Stimulated activated CD8-positive, alpha-beta memory T cell treated with anti-CD3 and anti-CD28 coated beads, Interleukin-2, amount 100 ng/mL, for 48 hours (primary cell): ENCODE measurements around the gene PCDHB8.
"Not testable (repeated sequence)": the region's sequence is repeated elsewhere in the genome, so short reads cannot be mapped to it uniquely, and the experiment has no call there.

ENCODE experiments used
- DNase-seq, 2 donors: peaks; one replicate each; pipeline ENCODE4 v3.0.0-alpha.2; 2020; ENCODE audit warnings: low read depth in 2 of 2

The PCDHB8 gene

DNA sequence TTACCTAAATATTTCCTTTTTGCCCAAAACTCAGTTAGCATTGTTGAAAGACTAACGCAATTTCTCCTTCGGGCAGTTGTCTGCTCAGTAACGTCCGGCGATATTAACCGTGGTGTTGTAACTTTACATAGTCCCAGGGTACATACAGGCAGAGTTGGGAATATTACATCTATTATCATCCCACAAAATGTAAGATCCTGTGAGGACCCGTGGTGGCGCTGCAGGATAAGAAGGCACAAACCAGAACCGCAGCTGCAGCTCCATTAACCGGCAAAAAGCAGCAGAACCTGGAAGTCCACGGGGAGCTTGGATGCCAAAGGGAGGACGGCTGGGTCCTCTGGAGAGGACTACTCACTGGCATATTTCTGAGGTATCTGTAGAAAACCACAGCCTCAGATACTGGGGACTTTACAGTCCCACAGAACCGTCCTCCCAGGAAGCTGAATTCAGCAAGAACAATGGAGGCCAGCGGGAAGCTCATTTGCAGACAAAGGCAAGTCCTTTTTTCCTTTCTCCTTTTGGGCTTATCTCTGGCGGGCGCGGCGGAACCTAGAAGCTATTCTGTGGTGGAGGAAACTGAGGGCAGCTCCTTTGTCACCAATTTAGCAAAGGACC, at the start of gene PCDHB8:
PCDHB8 (plus strand) TSS at position 214 of the 615 bp plus-strand sequence; CDS start at position 459, 245 bp downstream.
- DNase-seq: not testable (repeated sequence)

DNA sequence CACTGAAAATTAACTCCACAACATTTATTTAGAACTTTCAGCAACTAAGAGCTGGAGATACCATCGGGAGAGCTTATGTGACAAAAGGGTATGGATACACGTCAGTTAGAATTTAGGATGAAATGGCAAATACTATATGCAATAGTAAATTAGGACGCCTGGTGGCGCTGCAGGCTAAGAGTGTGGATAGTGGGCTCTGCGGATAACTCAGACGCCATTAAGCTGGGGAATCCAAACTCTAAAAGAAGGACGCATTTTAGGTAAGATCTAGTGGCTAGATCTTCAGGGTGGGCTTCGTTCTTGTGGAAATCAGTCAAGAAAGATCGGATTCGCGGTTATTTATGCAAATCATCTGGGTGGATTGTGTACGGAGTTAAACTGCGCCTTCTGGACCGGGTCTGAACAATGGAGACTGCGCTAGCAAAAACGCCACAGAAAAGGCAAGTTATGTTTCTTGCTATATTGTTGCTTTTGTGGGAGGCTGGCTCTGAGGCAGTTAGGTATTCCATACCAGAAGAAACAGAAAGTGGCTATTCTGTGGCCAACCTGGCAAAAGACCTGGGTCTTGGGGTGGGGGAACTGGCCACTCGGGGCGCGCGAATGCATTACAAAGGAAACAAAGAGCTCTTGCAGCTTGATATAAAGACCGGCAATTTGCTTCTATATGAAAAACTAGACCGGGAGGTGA, 42.4 kb upstream of the PCDHB8 start, which contains the start of gene PCDHB5:
PCDHB5 (plus strand) TSS at position 177 of the 688 bp plus-strand sequence; CDS start at position 406, 229 bp downstream.
- no peak for DNase-seq

DNA sequence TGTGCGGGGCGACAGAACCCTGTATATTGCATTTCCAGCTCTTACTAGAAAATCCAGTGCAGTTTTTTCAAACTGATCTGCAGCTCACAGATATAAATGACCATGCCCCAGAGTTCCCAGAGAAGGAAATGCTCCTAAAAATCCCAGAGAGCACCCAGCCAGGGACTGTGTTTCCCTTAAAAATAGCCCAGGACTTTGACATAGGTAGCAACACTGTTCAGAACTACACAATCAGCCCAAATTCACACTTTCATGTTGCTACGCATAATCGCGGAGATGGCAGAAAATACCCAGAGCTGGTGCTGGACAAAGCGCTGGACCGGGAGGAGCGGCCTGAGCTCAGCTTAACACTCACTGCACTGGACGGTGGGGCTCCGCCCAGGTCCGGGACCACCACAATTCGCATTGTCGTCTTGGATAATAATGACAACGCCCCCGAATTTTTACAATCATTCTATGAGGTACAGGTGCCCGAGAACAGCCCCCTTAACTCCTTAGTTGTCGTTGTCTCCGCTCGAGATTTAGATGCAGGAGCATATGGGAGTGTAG, 41.8 kb upstream of the PCDHB8 start:
- DNase-seq: no peak

DNA sequence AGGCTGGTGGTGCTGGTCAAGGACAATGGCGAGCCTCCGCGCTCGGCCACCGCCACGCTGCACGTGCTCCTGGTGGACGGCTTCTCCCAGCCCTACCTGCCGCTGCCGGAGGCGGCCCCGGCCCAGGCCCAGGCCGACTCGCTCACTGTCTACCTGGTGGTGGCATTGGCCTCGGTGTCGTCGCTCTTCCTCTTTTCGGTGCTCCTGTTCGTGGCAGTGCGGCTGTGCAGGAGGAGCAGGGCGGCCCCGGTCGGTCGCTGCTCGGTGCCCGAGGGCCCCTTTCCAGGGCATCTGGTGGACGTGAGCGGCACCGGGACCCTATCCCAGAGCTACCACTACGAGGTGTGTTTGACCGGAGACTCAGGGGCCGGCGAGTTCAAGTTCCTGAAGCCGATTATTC, 40.2 kb upstream of the PCDHB8 start:
- DNase-seq: not testable (repeated sequence)

DNA sequence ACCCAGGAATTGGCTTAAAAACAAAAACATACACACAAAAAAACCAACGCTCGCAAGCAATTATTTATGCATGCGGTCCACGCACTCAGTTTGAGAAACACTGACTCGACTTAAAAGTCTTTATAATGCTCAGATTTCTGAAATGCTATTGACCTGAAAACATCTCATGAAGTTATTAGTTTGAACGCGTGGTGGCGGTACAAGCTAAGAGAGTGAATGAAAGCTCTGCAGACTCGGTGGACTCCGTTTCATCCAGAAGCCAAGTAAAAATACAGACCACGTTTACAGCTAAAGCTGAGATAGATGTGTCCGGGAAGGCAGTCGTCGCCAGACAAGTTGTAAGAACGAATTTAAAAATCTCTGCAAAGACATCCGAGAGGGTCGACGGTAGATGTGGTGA, 27.8 kb upstream of the PCDHB8 start, which contains the start of gene PCDHB6:
PCDHB6 (plus strand) TSS at position 246 of the 400 bp plus-strand sequence. CDS start 201 bp downstream, outside the sequence.
- DNase-seq: no peak

DNA sequence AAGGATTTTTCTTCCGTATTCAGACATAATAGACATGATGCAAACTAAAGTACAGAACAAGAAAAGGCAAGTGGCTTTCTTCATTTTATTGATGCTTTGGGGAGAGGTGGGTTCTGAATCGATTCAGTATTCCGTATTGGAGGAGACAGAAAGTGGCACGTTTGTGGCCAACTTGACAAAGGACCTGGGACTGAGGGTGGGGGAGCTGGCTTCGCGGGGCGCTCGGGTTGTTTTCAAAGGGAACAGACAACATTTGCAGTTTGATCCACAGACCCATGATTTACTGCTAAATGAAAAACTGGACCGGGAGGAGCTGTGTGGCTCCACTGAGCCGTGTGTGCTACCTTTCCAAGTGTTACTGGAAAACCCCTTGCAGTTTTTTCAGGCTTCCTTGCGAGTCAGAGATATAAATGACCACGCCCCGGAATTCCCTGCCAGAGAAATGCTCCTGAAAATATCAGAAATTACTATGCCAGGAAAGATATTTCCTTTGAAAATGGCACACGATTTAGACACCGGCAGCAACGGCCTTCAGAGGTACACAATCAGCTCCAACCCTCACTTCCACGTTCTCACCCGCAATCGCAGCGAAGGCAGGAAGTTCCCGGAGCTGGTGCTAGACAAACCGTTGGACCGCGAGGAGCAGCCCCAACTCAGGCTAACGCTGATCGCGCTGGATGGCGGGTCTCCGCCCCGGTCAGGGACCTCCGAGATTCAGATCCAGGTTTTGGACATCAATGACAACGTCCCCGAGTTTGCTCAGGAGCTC, 27.2 kb upstream of the PCDHB8 start:
- DNase-seq: no peak

DNA sequence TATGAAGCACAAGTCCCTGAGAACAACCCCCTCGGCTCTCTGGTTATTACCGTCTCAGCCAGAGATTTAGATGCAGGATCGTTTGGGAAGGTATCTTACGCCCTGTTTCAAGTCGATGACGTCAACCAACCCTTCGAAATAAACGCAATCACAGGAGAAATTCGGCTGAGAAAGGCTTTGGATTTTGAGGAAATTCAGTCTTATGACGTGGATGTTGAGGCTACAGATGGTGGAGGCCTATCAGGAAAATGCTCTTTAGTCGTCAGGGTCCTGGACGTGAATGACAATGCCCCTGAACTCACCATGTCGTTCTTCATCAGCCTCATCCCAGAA, 26.6 kb upstream of the PCDHB8 start:
- DNase-seq: no peak

DNA sequence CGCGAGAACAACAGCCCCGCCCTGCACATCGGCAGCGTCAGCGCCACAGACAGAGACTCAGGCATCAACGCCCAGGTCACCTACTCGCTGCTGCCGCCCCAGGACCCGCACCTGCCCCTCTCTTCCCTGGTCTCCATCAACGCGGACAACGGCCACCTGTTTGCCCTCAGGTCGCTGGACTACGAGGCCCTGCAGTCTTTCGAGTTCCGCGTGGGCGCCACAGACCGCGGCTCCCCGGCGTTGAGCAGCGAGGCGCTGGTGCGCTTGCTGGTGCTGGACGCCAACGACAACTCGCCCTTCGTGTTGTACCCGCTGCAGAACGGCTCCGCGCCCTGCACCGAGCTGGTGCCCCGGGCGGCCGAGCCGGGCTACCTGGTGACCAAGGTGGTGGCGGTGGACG, 26.0 kb upstream of the PCDHB8 start:
- not testable (repeated sequence) for DNase-seq

DNA sequence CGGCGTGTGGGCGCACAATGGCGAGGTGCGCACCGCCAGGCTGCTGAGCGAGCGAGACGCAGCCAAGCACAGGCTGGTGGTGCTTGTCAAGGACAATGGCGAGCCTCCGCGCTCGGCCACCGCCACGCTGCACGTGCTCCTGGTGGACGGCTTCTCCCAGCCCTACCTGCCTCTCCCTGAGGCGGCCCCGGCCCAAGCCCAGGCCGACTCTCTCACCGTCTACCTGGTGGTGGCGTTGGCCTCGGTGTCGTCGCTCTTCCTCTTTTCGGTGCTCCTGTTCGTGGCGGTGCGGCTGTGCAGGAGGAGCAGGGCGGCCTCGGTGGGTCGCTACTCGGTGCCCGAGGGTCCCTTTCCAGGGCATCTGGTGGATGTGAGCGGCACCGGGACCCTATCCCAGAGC, 25.5 kb upstream of the PCDHB8 start:
- DNase-seq: not testable (repeated sequence)

DNA sequence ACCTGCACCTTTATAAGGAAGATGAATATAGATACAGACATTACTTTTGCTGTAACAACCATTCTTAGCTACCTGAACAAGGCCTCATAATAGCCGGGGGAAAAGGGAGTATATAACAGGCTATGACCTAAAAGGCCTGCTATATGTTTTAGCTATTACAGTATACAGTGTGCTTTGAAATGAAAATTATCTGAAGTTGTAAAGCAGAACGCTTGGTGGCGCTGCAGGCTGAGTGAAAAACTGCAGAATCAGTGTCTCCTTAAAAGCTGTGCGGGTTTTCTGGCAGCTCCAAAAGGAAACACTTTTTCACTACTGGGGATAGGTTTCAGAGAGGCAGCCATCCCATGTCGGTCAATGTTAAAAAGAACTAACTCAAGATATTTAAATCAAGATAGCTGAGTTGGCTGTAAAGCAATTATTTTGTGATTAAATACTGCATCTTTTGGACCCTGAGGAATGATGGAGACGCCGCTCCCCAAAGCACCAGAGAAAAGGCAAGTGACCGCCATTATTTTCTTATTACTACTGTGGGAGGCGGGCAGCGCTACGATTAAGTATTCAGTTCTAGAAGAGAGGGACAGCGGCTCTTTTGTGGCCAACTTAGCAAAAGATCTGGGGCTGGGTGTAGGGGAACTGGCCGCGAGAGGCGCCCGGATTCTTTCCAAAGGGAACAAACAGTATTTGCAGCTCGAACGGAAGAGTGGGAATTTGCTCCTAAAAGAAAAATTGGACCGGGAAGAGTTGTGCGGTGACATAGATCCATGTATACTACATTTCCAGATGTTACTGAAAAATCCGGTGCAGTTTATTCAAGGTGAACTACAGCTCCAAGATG, 21.8 kb upstream of the PCDHB8 start:
- no peak for DNase-seq

DNA sequence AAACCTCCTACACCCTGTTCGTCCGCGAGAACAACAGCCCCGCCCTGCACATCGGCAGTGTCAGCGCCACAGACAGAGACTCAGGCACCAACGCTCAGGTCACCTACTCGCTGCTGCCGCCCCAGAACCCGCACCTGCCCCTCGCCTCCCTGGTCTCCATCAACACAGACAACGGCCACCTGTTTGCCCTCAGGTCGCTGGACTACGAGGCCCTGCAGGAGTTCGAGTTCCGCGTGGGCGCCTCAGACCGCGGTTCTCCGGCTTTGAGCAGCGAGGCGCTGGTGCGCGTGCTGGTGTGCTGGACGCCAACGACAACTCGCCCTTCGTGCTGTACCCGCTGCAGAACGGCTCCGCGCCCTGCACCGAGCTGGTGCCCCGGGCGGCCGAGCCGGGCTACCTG, 20.2 kb upstream of the PCDHB8 start:
- DNase-seq: not testable (repeated sequence)

DNA sequence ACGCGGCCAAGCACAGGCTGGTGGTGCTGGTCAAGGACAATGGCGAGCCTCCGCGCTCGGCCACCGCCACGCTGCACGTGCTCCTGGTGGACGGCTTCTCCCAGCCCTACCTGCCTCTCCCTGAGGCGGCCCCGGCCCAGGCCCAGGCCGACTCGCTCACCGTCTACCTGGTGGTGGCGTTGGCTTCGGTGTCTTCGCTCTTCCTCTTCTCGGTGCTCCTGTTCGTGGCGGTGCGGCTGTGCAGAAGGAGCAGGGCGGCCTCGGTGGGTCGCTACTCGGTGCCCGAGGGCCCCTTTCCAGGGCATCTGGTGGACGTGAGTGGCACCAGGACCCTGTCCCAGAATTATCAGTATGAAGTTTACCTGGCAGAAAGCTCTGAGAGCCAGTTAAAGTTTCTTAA, 19.7 kb upstream of the PCDHB8 start:
- not testable (repeated sequence) for DNase-seq

DNA sequence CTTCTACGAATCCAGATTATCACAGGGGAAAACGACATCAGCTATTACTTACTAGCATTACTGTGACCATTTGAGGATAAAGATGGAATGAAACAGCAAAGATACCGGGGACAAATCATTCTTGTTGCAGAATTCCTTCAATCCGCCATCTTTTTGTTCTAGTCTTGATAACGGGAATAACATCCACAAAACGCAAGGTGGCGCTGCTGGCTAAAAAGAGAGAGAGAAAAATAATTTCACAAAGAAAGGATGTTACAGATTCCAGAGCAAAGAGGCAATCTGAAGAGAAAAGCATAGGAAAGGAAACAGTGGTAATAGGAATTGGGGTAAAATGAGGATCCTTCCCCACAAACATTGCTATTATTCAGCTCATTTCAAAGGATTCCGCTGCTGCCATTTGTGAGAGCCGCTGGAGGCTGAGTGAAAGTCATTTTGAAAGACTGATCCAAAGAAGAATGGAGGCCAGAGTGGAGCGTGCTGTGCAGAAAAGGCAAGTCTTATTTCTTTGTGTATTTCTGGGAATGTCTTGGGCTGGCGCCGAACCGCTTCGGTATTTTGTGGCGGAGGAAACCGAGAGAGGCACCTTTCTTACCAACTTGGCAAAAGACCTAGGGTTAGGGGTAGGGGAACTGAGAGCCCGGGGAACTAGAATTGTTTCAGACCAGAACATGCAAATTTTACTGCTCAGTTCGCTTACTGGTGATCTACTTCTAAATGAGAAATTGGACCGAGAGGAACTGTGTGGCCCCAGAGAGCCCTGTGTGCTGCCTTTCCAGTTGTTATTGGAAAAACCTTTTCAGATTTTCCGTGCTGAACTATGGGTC, 5.0 kb upstream of the PCDHB8 start, which contains the start of gene PCDHB7:
PCDHB7 (plus strand) TSS at position 264 of the 824 bp plus-strand sequence; CDS start at position 456, 192 bp downstream.
- DNase-seq: no peak

DNA sequence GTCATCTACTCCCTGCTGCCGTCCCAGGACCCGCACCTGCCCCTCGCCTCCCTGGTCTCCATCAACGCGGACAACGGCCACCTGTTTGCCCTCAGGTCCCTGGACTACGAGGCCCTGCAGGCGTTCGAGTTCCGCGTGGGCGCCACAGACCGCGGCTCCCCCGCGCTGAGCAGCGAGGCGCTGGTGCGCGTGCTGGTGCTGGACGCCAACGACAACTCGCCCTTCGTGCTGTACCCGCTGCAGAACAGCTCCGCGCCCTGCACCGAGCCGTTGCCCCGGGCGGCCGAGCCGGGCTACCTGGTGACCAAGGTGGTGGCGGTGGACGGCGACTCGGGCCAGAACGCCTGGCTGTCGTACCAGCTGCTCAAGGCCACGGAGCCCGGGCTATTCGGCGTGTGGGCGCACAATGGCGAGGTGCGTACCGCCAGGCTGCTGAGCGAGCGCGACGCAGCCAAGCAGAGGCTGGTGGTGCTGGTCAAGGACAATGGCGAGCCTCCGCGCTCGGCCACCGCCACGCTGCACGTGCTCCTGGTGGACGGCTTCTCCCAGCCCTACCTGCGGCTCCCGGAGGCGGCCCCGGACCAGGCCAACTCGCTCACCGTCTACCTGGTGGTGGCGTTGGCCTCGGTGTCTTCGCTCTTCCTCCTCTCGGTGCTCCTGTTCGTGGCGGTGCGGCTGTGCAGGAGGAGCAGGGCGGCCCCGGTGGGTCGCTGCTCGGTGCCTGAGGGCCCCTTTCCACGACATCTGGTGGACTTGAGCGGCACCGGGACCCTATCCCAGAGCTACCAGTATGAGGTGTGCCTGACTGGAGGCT, 3.1 kb upstream of the PCDHB8 start:
- DNase-seq: not testable (repeated sequence)

DNA sequence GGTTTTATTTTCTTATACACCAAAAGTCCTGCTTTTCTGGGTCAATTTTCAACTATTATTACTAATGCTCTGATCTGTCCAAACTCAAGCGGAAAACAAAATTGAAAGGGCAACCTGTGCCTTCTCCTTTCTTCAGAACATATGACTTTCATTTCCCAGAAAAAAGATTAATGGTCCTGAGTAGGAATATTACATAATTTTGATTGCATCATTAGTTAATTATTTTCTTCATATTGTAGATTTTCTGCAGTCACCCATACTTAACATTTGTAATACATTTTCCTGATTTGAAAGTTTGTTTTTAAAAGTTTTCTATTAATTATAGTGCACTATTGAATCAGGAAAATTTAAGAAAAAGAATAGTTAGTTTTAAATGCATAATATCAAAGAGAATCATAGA, 1.7 kb upstream of the PCDHB8 start:
- DNase-seq: no peak

DNA sequence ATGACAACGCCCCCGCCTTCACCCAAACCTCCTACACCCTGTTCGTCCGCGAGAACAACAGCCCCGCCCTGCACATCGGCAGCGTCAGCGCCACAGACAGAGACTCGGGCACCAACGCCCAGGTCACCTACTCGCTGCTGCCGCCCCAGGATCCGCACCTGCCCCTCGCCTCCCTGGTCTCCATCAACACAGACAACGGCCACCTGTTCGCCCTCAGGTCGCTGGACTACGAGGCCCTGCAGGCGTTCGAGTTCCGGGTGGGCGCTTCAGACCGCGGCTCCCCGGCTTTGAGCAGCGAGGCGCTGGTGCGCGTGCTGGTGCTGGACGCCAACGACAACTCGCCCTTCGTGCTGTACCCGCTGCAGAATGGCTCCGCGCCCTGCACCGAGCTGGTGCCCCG, 1.8 kb downstream of the PCDHB8 start:
- DNase-seq: not testable (repeated sequence)

DNA sequence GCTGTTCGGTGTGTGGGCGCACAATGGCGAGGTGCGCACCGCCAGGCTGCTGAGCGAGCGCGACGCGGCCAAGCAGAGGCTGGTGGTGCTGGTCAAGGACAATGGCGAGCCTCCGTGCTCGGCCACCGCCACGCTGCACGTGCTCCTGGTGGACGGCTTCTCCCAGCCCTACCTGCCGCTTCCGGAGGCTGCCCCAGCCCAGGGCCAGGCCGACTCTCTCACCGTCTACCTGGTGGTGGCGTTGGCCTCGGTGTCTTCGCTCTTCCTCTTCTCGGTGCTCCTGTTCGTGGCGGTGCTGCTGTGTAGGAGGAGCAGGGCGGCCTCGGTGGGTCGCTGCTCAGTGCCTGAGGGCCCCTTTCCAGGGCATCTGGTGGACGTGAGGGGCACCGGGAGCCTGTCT, 2.3 kb downstream of the PCDHB8 start:
- DNase-seq: not testable (repeated sequence)

DNA sequence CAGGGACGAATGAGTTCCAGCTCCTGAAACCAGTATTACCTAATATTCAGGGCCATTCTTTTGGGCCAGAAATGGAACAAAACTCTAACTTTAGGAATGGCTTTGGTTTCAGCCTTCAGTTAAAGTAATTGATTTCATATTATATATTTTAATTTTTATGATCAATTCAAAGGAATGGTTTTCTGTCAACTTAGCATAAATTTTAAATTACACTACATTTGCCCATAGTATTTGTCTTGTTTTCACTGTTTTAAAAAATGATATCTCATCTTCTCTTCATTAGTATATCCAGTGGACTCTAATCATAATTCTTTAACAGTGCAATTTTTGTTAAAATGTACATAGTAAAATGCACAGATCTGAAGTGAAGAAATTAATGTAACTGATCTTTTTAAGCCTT, 2.7 kb downstream of the PCDHB8 start:
- no peak for DNase-seq

DNA sequence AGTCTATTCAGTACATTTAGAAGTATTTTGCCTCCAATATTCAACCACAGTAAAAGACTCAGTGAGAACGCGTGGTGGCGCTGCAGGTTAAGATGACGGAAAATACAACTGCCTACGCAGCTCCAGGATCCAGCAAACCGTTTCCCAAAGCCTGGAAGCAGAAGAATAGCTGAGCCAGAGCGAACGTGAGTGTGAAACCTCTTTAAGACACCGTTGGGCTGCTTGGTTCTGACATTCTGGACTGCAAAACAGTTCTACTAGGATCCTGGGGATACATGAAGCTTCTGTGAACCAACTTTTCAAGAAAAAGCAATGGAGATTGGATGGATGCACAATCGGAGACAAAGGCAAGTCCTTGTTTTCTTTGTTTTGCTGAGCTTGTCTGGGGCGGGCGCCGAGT, 4.7 kb downstream of the PCDHB8 start, which contains the start of gene PCDHB16:
PCDHB16 (plus strand) TSS at position 140 of the 400 bp plus-strand sequence; CDS start at position 313, 173 bp downstream.
- DNase-seq: no peak
